Inflammatory macrophage treated with lipopolysaccharide for 1 hour (primary cell): ENCODE measurements around the gene OGFRL1.

Experiments
- DNase-seq, 2 donors: peaks; one replicate each; pipeline ENCODE4 v3.0.0-alpha.2; 2020 to 2022

Gene OGFRL1

GRCh38 chr6:71287926-71288227 lies 734 bp upstream of the OGFRL1 start:
- no peak for DNase-seq

- peak; percentile 37 to 59 for DNase-seq
These were observed 609 bp downstream of the OGFRL1 start for GRCh38 chr6:71289039-71289801.

- no peak for DNase-seq
These were observed 1.2 kb downstream of the OGFRL1 start for GRCh38 chr6:71289802-71290175.

- peak; percentile 13 to 39 for DNase-seq
These were observed 2.0 kb downstream of the OGFRL1 start for GRCh38 chr6:71290611-71291010.

GRCh38 chr6:71292001-71292400 lies 3.4 kb downstream of the OGFRL1 start:
- peak; percentile 41 to 52 for DNase-seq

- no peak for DNase-seq
These were observed 5.5 kb downstream of the OGFRL1 start for GRCh38 chr6:71294121-71294523.

GRCh38 chr6:71298459-71298858 lies 9.8 kb downstream of the OGFRL1 start:
- no peak for DNase-seq

- DNase-seq, result no peak
These were observed 11.2 kb downstream of the OGFRL1 start for GRCh38 chr6:71299541-71300470.

GRCh38 chr6:71300561-71301168 lies 12.1 kb downstream of the OGFRL1 start:
- DNase-seq, result no peak

- no peak for DNase-seq
These were observed 12.9 kb downstream of the OGFRL1 start for GRCh38 chr6:71301546-71301945.

GRCh38 chr6:71309656-71310055 lies 21.0 kb downstream of the OGFRL1 start:
- DNase-seq, result peak; percentile 64 to 75

- DNase-seq, result no peak
These were observed 21.6 kb downstream of the OGFRL1 start for GRCh38 chr6:71310261-71310660.

- DNase-seq, result no peak
These were observed 23.5 kb downstream of the OGFRL1 start for GRCh38 chr6:71312089-71312488.

GRCh38 chr6:71317441-71317840 lies 28.8 kb downstream of the OGFRL1 start:
- no peak for DNase-seq

- DNase-seq, result no peak
These were observed 31.4 kb downstream of the OGFRL1 start for GRCh38 chr6:71320041-71320440.

GRCh38 chr6:71321314-71321713 lies 32.7 kb downstream of the OGFRL1 start:
- DNase-seq, result no peak

- DNase-seq, result peak; percentile 45 to 49
These were observed 35.7 kb downstream of the OGFRL1 start for GRCh38 chr6:71324194-71324785.

GRCh38 chr6:71326611-71327010 lies 38.0 kb downstream of the OGFRL1 start:
- DNase-seq, result no peak

- no peak for DNase-seq
These were observed 41.9 kb downstream of the OGFRL1 start for GRCh38 chr6:71330501-71330900.

GRCh38 chr6:71332012-71332411 lies 43.4 kb downstream of the OGFRL1 start:
- DNase-seq, result no peak

GRCh38 chr6:71333050-71333449 lies 44.4 kb downstream of the OGFRL1 start:
- DNase-seq, result no peak

- DNase-seq, result peak; percentile 91 to 97
These were observed 45.1 kb downstream of the OGFRL1 start for GRCh38 chr6:71333697-71334096.

GRCh38 chr6:71334768-71335167 lies 46.2 kb downstream of the OGFRL1 start:
- peak; percentile 62 to 87 for DNase-seq
